Stimulated activated CD4-positive, alpha-beta T cell treated with anti-CD3 and anti-CD28 coated beads, Interleukin-4, amount 100 ng/mL, for 48 hours (primary cell): ENCODE results near the gene LAMA2.

Experiments
- DNase-seq, 2 donors: peaks; one replicate each; pipeline ENCODE4 v3.0.0-alpha.2; 2020; ENCODE audit warnings: low read depth in 2 of 2

Gene LAMA2

DNA sequence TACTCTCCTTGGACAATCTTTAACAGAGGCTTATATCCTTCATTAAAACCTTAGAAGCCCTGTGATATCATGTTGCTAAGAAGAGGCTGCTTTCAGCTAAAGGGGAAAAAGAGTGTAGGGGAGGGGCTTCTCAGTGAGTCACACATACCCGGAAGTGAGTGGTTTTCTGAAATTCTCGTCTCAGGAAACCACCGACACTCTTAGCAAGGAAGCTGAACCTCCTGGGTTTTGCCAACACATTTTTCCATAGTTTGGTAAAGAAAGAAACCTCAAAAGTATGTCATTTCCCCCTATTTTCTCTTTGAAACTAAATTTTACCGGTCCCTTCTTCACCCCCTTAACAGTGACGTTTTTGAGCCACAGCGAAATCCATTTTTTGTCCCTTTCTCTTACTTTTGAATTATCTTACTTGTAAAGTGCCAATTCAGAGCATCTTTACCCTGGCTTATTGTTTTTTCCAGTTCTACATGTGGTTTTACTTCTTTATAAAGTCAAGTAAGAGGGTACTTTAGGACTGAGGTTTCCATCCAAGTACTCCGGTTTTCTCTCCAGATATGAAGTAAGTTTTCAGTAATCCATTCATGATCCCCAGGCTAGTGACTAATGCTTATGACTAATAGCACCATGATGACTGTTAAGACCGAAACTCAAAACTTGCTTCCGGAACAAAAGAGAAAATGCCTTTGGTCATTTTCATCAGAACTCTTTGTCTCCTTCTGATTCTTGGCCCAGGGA lies 607.8 kb downstream of the LAMA2 start:
- peak in 1 of 2 donors; percentile 37 for DNase-seq

DNA sequence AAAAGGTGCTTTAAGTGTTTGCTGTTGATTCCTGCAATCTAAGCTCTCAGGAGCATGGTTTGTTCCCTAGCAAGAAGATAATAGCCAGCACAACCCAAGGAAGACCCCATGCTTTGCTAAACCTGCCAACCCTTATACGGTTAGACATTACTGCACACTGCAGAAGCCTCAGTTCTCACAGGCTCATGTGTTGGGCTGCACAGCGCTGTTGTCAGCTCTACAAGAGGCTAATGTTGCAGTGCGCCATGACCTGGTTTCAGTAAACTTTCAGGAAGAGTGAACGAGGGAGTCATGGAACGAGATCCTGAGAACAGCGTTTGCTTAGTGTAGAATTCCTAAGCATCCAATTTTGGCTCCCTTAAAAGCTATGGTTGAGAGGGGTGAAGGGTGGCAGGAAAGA lies 608.5 kb downstream of the LAMA2 start:
- no peak for DNase-seq

DNA sequence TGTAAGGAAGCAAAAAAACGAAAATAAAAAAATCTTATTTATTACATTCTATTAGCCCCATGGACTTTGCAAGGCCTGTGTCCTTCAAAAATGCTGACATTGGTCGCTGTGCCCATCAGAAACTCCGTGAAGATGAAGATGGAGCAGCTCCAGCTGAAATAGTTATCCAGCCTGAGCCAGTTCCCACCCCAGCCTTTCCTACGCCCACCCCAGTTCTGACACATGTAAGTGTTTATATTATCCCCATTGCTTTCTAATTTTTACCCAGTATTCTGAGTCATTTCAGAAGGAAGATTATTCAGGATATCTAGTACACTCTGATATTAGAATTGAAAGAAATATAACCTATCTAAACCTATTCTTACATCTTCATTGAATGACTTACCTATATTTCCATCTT lies 609.3 kb downstream of the LAMA2 start:
- no peak for DNase-seq

DNA sequence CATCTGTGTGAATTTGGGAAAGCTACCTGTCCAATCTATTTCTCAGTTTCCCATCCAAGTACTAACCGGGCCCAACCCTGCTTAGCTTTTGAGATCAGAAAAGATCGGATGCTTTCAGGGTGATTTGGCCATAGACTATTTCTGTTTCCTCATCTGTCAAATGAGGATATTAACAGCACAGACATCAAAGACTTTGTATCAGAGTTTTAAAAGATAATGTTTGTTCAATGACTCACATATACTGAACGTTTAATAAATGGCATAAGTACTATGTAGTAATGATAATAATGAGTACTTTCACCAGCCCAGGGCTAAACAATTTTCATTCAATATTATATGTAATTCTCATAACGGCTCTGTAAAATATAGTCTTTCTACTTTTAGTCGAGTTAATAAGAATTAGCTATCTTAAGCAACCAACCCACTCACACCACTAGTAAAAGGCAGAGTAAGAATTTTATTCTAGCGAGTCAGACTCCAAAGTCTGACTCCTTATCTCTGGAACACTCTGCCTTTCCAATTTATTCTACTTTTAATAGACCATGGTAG lies 610.5 kb downstream of the LAMA2 start:
- DNase-seq = no peak

DNA sequence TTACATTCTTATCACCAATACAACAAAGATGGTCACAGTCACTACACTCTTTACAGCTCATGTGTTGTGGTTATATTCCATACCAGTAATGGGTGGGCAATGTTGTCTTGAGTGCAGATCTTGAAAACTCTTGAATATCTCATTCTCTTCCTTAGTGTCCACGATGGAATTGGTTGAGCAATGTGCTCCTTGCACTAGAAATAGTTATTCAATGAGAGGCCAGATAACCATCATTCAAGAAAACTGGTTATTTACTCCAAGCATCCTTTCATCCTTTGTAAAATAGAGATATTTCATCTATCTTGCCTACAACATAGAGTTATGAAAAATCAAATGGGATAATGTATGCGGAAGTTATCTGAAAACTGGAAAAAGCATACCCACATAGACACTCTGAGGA lies 611.2 kb downstream of the LAMA2 start:
- DNase-seq = no peak

DNA sequence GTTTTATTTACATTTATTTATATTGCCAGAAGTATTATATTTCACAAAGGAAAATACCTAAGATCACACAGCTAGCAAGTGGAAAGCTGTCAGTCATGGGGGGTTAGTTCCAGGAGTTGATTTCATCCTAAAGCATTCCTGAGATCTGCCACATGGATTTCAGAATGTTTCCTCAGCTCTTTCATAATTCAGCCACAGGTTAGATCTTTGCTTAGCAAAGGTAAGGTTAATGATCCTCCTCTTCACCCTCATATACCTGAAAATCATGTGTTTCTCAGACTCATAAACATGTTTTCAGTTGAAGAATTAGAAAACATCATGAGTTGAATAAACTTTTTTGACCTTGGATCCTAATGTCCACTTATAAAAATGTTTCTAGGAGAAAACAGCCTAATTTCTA lies 611.6 kb downstream of the LAMA2 start:
- DNase-seq = no peak

DNA sequence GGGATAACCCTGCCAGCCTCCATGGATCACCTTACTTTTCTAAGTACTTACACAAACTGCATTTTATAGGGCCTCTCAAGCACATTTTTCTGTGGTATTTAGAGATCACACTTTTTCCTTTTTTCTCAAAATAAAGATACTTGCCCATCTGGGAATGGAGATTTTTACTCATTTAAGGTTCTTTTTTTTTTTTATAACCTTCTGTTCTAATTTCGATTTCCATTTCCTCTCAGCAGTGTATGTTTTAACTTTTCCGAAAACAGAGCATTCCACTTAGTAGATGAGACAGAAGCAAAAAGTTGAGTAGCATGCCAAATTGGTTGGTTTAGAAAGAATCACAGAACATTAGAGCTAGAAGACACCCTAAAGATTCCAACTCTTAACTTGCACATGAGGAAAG lies 612.7 kb downstream of the LAMA2 start:
- no peak for DNase-seq

DNA sequence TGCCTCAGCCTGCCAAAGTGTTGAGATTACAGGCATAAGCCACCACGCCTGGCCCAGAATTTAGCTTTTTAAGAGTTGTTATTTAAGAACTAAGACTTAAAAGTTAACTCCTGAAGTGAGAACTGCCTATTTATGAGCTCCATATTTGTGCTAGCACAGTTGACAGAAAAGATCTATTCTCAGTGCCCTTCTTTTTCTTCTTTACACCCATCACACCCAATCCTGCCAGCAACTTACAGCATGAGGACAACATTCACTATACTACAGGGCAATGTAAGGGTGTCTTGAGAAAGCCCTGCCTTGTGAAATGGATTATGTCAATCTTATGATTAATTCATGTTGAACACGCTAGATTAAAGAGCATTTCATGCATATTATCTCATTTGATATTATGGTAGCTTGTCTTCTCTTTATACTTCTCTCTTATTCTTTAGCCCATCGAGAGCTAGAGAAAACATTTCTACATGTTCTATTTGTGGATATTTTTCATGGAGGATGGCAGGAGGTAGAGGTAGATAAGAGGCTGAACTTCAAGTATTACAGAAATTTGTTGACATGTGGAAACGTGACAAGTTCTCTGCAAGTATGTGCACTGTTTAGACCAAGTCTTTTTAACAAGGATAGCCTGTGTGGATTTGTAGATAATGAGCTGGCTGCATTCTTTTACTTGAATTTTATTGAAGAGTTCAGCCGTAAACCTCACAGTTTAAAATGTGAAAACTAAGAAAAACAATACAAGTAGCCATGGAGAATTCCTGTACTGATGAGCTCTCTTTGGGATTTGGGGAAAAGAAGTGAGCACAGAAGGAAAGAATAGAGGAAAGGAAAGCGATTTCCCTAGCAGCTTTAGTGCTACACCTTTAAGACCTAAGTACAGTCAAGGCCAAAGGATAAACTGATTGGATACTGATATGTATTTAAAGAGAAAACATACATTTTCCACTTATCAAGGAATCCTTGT lies 614.8 kb downstream of the LAMA2 start:
- DNase-seq = no peak

DNA sequence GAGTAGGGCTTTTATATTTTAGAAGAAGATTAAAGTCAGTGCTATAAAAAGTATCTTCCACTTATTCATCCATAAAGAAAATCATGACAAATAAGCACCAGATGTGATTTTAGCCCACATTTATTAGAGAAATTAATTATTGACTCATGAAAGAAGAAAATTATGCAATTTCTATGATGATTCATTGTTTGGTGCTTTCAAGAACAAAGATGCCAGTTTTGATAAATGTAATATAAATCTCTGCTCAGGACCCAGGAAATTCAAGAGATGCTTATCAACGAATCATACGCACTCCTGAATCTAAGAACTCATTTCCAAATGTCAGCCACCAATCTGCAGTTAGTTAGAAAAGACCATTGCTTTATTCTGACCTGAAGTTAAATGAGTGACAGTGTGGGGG lies 615.6 kb downstream of the LAMA2 start:
- DNase-seq = no peak

DNA sequence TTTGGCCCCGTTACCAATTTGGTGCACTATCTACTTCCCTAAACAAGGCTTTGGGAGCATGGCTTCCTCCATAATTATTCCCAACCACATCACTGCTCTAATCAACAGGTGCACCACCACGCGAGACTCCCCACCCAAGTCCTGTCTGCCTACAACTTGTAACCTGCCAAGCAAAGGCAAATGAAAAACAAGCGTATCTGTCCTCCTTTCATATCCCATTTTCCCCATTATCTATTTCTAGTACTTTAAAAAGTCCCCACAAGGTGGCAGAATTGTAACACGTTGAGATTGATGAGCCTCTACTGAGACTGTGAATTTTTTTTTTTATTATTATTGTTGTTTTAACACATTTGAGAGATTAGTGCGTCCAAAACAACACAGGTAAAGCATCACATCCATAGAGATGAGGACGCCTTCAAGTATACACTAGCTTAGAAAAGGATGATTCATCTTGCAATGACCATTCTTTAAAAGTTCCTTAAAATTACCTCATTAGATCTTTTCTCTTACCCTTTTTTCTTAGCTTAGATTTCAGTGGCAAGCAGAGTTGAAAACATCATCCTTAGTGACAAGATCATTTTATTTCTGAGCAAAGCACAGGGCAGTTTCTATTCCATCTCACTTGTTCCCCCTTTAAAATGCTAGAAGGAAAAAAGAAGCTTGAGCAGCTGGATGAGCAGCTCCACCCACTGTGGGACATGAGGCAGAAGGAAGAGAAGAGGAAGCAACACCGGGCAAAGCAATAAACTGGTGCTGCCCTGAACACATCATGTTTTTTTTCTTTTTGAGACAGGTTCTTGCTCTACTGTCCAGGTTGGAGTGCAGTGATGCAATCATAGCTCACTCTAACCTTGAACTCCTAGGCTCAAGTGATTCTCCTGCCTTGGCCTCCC lies 616.3 kb downstream of the LAMA2 start:
- DNase-seq = no peak

DNA sequence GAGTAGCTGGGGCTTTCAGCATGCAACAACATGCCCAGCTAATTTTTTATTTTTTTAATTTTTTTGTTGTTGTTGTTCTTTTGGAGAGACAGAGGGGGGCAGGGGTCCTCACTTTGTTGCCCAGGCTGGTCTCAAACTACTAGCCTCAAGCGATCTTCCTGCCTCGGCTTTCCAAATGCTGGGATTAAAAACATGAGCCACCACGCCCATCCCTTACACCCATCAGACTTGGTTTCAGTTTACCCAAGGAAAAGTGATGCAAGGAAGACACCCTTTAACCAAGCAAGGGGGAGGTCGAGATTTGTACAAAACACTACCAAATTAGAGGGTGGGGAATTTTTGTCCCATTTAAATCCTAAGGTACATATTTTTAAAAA lies 616.9 kb downstream of the LAMA2 start:
- no peak for DNase-seq

DNA sequence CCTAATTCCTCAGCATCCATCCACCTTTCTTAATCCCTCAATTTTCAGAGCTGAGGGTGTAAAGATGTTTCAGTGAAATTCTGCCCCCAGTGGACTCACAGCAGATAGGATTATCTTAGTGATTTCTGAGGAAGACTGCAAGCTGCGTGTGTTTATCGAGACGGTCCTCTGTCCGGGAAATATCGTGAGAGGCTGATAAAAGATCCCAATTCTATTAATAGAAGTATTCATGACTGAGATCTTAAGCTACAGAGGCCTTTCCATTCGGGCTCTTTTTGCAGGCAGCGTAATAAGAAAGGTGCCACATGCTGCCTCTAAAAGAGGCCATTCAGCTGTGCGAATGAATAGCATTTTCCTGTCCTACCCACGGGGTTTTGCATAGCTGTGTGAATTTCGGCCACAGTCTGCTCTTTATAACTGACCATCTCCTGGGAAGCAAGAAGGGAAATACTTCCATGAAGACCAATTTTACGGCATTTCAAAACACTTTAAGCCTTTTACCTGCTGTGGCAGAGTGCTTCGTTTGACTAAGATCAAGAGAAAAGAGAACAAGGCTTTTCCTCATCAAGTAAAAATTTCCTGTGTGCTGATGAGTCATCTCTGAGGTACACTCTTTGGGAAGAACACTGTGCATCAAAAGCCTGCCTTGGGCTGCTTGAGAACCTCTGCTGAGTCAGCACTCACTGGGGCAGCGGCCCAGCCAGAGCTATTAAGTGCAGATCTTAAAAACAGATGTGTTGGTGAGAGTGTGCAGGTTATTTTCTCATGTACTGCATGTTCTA lies 618.2 kb downstream of the LAMA2 start:
- DNase-seq = no peak

DNA sequence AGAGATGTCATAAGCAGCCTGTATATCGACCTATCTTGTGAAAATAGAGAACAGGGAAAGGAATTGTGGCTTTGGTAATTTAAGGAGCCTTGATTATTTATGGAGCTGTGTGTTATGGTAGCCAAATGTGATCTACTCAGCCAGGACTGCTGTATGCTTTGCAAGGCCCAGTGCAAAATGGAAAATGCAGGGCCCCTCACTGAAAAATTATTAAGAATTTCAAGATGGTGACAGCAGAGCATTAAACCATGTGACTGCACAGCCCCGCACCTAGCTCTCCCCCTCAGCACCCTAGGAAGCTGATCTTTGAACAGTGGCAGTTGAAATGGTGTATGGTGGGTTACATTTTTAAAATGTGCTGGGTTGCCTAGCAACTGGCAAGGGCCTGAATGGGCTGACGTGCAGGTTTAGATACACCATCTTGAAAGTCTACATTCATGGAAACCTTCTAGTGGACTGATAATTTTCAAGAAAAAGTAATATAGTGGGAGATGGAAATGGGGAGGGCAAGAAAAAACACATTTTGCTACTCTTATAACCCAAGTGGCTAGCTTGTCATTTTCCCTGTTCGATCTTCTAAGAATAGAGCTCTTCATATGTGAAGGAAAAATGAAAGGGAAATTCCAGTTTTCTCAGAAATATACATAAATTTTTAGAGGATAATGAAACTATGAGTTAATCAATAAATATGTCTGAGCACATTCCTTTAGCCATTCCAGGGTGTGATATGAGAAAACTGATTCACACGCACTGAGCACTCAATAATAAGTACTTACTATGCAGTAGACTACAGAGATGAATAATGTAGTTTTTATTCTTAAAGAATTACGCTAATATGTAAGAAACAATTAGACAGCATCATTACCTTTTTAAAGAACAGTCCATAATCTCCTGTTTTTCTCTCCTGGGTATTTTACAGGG lies 619.1 kb downstream of the LAMA2 start:
- DNase-seq = no peak

DNA sequence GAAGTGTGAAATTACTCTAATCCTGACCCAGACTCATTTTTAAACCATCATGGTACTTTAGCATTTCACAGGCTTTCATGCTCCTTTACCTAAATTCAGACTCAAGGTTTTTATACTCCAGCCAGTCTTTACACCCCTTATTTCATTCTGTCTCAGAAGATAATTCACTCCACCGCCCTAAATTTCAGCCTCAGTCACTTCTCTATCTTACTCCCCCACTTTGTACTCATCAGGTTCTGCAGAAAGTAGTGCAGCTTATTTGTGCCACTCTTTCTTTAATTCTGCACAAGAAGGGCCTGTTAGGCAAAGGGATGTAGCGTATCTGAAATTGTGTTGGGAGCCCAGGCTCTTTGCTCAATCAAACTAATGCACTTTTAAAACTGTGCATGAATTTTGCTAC lies 621.5 kb downstream of the LAMA2 start:
- DNase-seq = no peak

DNA sequence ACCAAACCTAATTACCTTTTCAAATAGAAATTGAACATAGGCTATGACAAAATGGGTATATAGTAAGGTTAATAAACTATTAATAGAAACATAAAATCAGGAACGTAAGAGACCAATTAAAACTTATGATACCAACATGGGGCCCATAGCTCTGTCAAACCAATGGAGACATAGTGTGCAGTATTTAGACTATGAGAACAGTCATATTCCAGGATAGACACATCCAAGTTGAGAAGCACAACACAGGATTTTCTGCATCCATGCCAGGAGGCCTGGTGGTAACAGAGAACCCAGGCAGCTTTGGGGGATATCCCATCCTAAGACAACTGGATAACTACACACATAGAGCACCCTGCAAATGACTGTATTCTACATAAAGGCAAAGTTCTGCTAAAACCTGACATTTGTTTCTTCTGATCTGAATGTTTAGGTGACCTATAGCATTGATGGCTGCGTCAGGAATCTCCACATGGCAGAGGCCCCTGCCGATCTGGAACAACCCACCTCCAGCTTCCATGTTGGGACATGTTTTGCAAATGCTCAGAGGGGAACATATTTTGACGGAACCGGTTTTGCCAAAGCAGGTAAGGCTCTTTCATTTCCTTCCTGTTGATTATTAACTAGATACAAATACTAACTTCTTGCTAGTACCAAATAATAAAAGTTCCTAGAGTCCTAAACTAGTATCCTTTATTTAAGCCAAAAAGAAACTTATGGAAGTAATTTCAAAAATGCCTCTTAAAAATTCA lies 624.3 kb downstream of the LAMA2 start:
- no peak for DNase-seq

DNA sequence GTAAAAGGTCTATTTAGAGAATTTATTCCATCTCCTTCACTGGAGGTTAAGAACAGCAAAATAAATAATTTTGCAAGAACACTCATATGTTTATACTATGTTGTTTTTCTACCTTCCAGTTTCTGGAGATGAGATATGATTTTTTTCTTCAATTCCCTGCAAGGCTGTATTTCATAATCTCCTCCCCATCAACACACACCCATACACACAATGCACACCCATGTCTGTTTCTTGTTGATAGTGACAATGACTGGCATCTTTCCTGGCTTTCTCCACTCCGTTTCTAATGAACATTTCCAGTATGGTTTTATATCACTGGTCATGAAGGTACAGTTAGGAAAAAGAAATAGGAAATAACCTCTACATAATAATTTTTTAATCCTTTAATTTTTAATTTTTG lies 624.9 kb downstream of the LAMA2 start:
- no peak for DNase-seq

DNA sequence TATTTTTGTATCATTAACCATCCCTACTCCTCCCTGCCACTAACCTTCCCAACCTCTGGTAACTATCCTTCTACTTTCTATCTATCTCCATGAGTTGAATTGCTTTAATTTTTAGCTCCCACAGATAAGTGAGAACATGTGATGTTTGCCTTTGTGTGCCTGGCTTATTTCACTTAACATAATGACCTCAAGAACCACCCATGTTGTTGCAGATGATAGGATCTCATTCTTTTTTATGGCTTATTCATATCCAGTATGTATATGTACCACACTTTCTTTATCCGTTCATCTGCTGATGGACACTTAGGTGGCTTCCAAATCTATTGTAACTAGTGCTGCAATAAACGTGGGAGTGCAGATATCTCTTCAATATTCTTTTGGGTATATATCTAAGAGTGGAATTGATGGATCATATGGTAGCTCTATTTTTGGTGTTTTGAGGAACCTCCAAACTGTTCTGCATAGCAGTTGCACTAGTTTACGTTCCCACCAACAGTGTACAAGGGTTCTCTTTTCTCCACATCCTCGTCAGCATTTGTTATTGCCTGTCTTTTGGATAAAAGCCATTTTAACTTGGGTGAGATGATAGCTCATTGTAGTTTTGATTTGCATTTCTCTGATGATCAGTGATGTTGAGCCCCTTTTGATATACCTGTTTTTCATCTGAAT lies 625.7 kb downstream of the LAMA2 start:
- no peak for DNase-seq

DNA sequence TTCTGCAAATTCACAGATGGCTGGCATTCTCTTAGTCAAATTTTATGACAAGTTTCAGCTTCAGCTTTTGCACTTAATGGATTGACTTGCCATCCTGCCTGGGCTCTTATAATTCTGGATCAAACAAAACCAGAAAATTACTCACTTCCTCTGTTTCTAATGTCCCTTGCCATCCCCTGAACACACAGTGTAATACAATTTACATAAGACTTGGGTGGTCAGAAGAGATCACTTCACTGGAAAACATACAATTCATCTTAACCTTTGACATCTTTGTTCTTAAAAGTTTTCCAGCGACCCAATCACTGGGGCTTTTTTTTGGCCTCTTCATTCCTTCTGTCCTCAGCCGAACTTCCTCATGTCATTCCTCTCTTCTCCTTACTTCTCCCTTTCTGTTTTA lies 628.0 kb downstream of the LAMA2 start:
- no peak for DNase-seq

DNA sequence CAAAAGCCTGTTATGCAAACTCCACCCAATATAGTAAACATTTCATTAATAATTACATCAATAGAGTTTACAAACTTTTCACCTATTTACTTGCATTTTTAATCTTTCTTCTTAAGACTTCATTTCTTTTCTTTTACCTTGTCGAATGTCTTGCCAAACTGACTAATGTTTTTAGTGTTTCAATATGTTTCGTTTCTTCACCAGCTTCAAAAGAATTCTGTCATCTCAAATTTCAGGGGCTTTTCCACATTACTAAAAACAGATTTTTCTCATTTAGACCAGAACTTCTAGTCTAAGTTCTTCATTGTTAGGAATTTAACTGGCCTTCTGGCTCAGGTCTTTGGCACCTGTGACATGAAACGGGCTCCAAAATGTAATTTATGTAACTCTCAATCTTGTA lies 630.5 kb downstream of the LAMA2 start:
- no peak for DNase-seq
